ENCODE data around the gene GALP.

- TF ChIP-seq CTCF (IDR thresholded peaks at IDR 0.05; ENCODE audit: insufficient read depth, low read depth, low read length), result no peak
- TF ChIP-seq EZH2 (IDR thresholded peaks at IDR 0.05; ENCODE audit: insufficient read depth, low read length), result no peak
Measured at GRCh38 chr19:56189785-56190184, 14.0 kb downstream of the GALP start.
